Motor neuron (in vitro differentiated cells): ENCODE measurements around the gene LCN1. TPM values are rescaled to one million over a fixed set of nuclear protein-coding genes. Genes with fewer than 3 reads are reported as not detected.

Source experiments
- ATAC-seq, 8 experiments: fragments of 200-7000 bp; cut with Tn5 transposase; replicated peaks in 6 of 8; 2 replicates each; pipeline ENCODE4 v1.8.0; 2021; ENCODE audit warnings: mild to moderate bottlenecking in 8 of 8, moderate library complexity in 8 of 8
- H3K27ac ChIP-seq, 2 donors: fragments of 250-450 bp; sonication (Bioruptor Pico); 2 replicates each; pipeline ENCODE4 v1.9.0; 2021; ENCODE audit warnings: antibody characterized with exemption in 2 of 2, mild to moderate bottlenecking in 2 of 2, moderate library complexity in 1 of 2
- H3K4me1 ChIP-seq, 2 donors: fragments of 250-450 bp; sonication (Bioruptor Pico); replicated peaks in 1 of 2; 2 replicates each; pipeline ENCODE4 v1.6.1; 2021; ENCODE audit warnings: antibody characterized with exemption in 2 of 2, mild to moderate bottlenecking in 2 of 2, moderate library complexity in 1 of 2
- H3K4me3 ChIP-seq, 5 donors: fragments of 250-450 bp; sonication (Bioruptor Pico); 2 replicates each; pipeline ENCODE4 v1.9.0; 2021; ENCODE audit warnings: antibody characterized with exemption in 5 of 5, mild to moderate bottlenecking in 5 of 5, moderate library complexity in 4 of 5
- WGBS, 10 experiments: fragments of 450-650 bp; shearing (Covaris generic); methylation state at CpG; one replicate each; pipeline ENCODE4 v1.0.0; 2022; 5-methylcytosine and 5-hydroxymethylcytosine counted together
- in situ Hi-C, 9 experiments: fragments of 400-800 bp; cut with MboI; loops; one replicate each; pipeline ENCODE4 v1.15.0; 2021; ENCODE audit warnings: low sequenced_read_pairs in 9 of 9, low pct_unique_long_range_greater_than_20kb in 2 of 9; ENCODE audit not compliant: unreplicated experiment in 9 of 9
- total RNA-seq, 8 experiments: library from RNA; unstranded; fragments of 300-600 nt; gene quantifications; 2 replicates each; pipeline versions ENCODE4 v1.2.3 to v1.2.4, GENCODE V29; 2022

The LCN1 gene
- total RNA-seq: 10 to 100 TPM in 1 of 8 experiments, not detected in 7; 10.3 TPM

DNA sequence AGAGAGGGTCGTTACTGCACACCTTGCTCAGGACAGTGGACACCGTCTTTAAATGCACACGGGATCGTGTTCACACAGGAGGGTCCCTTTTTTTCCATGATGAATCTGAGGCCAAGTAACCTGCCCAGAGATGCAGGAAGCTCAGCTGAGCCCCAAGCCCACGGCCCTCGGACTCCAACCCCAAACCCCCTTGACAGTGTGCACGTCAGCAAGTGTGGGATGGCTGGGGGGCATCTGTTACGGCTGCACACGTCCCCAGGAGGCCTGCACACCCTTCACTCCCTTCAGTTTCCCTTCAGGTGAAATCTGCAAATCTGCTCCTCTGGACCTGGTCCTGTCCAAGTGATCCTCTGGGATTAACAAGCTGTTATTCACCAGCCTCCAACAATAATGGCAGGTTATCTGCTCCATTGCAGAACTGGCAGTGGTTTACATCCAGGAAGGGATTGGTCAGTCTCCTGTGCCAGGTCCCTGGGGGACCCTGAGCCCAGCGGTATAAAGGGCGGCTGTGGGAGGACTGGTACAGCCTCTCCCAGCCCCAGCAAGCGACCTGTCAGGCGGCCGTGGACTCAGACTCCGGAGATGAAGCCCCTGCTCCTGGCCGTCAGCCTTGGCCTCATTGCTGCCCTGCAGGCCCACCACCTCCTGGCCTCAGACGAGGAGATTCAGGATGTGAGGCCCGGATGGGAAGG, at the start of gene LCN1:
Gene LCN1 (plus strand): TSS at position 525 of the 692 bp plus-strand sequence. CDS start 58 bp downstream, at position 583.
- ATAC-seq: no peak
- in situ Hi-C loops: no loop called here
- Histone ChIP-seq H3K27ac (no peak within 1 kb of the TSS), H3K4me3 (no peak within 1 kb of the TSS), H3K4me1 (peaks cover 5 to 11% of the 10 kb centered on the region in 2 donors)
- 33 to 100% (median 75%) methylated on average over 1 to 9 of the region's 18 CpGs; no CpG with 5 or more reads in 6 of the 10 experiments for WGBS, 10 experiments

- ATAC-seq: peak in 5 of 8 experiments; percentile 8 to 46 (median 17)
- peaks cover 20 to 25% of the 10 kb centered on the region in 2 donors for H3K4me1 ChIP-seq
- H3K4me3 ChIP-seq: no peak overlapping the region
- WGBS, 10 experiments: 20 to 100% (median 46%) methylated on average over 1 to 14 of the region's 23 CpGs; no CpG with 5 or more reads in 1 of the 10 experiments
- H3K27ac ChIP-seq: peak overlapping the region in 1 of 2 donors; percentile 11
- in situ Hi-C loops: no loop called here
Observed at GRCh38 chr9:135471791-135472640, 49.2 kb upstream of the LCN1 start.

GRCh38 chr9:135473972-135474543, 47.2 kb upstream of the LCN1 start:
- H3K4me1 ChIP-seq: peaks cover 19 to 20% of the 10 kb centered on the region in 2 donors
- H3K4me3 ChIP-seq: no peak overlapping the region
- no peak for ATAC-seq
- in situ Hi-C loops: no loop called here
- WGBS, 10 experiments: 80 to 100% (median 92%) methylated on average over 1 to 9 of the region's 12 CpGs; no CpG with 5 or more reads in 7 of the 10 experiments
- H3K27ac ChIP-seq: no peak overlapping the region

DNA sequence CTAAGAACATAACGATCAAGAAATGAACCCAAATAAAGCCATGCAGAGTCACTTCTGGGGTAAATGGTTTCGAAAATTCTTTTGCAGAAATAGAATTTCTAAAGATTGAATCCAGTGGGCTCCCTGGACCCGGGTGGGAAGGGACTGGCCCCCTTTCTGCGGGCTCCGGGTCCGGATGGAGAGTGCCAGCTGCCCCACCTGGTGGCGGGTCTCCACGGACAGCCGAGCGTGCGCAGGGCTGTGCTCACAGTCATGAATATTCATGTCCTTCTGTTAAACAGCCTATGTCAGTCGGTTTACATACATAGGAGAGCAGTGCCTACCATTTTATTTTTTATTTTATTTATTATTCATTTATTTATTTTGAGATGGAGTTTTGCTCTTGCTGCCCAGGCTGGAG, 46.3 kb upstream of the LCN1 start:
- in situ Hi-C loops: no loop called here
- Histone ChIP-seq H3K4me1 (peaks cover 17 to 20% of the 10 kb centered on the region in 2 donors), H3K4me3 (no peak overlapping the region), H3K27ac (no peak overlapping the region)
- WGBS, 10 experiments: 0 to 87% (median 28%) methylated on average over 1 to 9 of the region's 12 CpGs; no CpG with 5 or more reads in 1 of the 10 experiments
- peak; percentile 13 to 82 (median 66) for ATAC-seq

GRCh38 chr9:135476561-135477355, 44.5 kb upstream of the LCN1 start:
- no peak overlapping the region for H3K4me3 ChIP-seq
- H3K27ac ChIP-seq: no peak overlapping the region
- peaks cover 19 to 21% of the 10 kb centered on the region in 2 donors for H3K4me1 ChIP-seq
- in situ Hi-C loops: no loop called here
- 80 to 100% (median 93%) methylated on average over 1 to 7 of the region's 10 CpGs; no CpG with 5 or more reads in 6 of the 10 experiments for WGBS, 10 experiments
- ATAC-seq: no peak

- in situ Hi-C loops: no loop called here
- ATAC-seq: no peak
- Histone ChIP-seq H3K4me1 (peaks cover 12 to 14% of the 10 kb centered on the region in 2 donors), H3K4me3 (peak overlapping the region in 1 of 5 donors; percentile 87), H3K27ac (no peak overlapping the region)
- WGBS, 10 experiments: 16 to 98% (median 89%) methylated on average over 4 to 10 of the region's 10 CpGs; no CpG with 5 or more reads in 3 of the 10 experiments
Observed at GRCh38 chr9:135478191-135478590, 43.0 kb upstream of the LCN1 start.

DNA sequence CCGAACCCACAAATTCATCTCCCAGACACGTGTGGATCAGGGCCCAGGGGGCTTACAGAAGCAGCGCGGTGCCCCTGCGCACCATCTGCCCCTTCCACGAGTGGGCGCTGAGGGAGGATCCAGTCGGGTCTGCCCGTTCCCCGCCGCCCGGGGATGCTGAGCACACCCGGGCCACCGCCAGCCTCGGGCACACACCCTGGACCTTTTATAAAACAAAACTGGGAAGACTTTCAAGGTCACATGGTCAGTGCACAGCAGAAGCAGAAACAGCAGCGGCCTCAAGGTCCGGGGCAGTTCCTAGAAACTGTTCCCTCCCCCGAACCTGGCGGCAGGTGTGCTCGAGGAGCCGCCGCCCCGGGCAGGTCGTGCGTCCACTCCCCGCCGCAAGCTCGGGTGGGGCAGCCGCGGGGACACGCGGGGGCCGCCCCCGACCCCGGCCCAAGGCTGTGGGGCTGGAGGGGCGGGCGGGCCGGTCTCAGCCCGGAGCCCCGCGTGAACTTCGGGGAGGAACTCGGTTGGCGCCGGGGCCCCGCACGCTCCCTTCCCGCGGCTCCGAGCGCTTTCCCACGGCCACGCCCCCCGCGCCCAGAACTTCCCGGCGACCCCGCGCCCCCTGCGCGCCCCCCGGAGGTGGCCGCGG, 42.3 kb upstream of the LCN1 start:
- Histone ChIP-seq H3K4me1 (peaks cover 12 to 14% of the 10 kb centered on the region in 2 donors), H3K4me3 (peak overlapping the region; percentile 57 to 87 (median 73)), H3K27ac (peak overlapping the region in 1 of 2 donors; percentile 77)
- in situ Hi-C loops: no loop called here
- ATAC-seq: peak; percentile 29 to 63 (median 39)
- WGBS, 10 experiments: 0 to 40% (median 7%) methylated on average over 1 to 6 of the region's 64 CpGs; no CpG with 5 or more reads in 3 of the 10 experiments

DNA sequence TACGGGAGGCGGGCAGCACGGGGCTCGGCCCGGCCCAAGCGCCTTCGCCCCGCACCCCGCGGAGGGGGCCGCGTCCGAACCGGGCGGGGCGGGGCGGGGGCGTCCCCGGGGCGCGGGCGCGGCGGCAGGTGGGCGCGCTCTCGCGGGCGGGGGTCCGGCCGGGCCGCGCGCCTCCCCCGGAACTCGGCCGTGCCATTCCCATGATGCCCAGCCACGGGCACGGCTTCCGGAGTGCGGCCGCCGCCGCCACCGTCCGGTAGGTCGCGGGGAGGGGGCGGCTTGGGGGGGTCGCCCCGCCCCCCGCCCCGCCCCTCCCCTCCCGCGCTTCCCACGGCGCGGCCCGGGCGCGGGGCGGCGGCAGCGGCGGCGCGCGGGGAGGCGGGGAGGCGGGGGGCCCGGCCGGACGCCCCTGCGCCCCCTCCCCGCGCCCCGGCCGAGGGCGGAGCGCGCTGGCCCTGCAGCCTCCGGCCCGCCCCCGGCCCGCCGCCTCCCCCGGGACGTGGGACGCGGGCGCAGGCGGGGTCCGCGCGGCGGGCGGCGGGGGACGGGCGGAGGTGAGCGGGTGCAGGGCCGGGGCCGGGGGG, 41.7 kb upstream of the LCN1 start, which contains the start of gene PPP1R26:
Gene PPP1R26 (plus strand): TSS at position 314 of the 584 bp plus-strand sequence. CDS start 4,729 bp downstream, outside the sequence.
- H3K27ac ChIP-seq: peak within 1 kb of the TSS in 1 of 2 donors; percentile 77
- peaks cover 11 to 12% of the 10 kb centered on the region in 2 donors for H3K4me1 ChIP-seq
- ATAC-seq: peak; percentile 3 to 68 (median 48)
- in situ Hi-C loops: no loop called here
- WGBS, 10 experiments: no CpG with 5 or more reads among the region's 103 CpGs
- H3K4me3 ChIP-seq: peak within 1 kb of the TSS; percentile 57 to 87 (median 73)

GRCh38 chr9:135480071-135480939, 40.9 kb upstream of the LCN1 start:
- peak; percentile 41 to 78 (median 52) for ATAC-seq
- peaks cover 6 to 8% of the 10 kb centered on the region in 2 donors for H3K4me1 ChIP-seq
- peak overlapping the region in 1 of 2 donors; percentile 77 for H3K27ac ChIP-seq
- WGBS, 10 experiments: 0% methylated on average over 1 to 10 of the region's 76 CpGs; no CpG with 5 or more reads in 5 of the 10 experiments
- in situ Hi-C loops: no loop called here
- H3K4me3 ChIP-seq: peak overlapping the region; percentile 57 to 87 (median 73)

DNA sequence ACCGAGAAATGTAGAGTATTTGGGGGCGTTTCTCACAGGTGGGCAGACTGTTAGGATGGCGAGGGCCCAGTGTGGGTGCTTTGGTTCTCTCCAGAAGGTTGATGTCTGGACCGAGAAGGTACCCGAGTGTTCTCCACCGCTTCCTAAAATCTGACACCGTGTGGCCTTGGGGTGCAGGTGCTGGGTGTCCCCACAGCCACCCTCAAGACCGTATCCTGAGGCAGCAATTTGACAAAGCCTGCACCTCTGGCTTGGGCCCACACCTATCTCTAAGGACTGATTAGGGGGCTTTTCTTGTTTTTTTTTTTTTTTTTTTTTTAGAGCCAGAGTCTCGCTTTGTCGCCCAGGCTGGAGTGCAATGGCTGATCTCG, 40.3 kb upstream of the LCN1 start:
- H3K4me3 ChIP-seq: peak overlapping the region; percentile 57 to 87 (median 73)

More for the DNA sequence above, 40.3 kb upstream of the LCN1 start:
- H3K27ac ChIP-seq: peak overlapping the region in 1 of 2 donors; percentile 77
- 5 to 50% (median 13%) methylated on average over 3 to 6 of the region's 11 CpGs; no CpG with 5 or more reads in 6 of the 10 experiments for WGBS, 10 experiments
- in situ Hi-C loops: no loop called here
- H3K4me1 ChIP-seq: peaks cover 6 to 8% of the 10 kb centered on the region in 2 donors
- peak in 2 of 8 experiments; percentile 1 to 6 for ATAC-seq
